NCI-H82 treated with DMSO at 0.1 percent for 48 hours (cell line): ENCODE results near the gene RDH13.
"Not testable (repeated sequence)": the region's sequence is repeated elsewhere in the genome, so short reads cannot be mapped to it uniquely, and the experiment has no call there.

Experiments
- DNase-seq: peaks from one replicate; lab custom pipeline; 2025; ENCODE audit not compliant: unreplicated experiment; lab: John Stamatoyannopoulos, UW

RDH13 gene

DNA sequence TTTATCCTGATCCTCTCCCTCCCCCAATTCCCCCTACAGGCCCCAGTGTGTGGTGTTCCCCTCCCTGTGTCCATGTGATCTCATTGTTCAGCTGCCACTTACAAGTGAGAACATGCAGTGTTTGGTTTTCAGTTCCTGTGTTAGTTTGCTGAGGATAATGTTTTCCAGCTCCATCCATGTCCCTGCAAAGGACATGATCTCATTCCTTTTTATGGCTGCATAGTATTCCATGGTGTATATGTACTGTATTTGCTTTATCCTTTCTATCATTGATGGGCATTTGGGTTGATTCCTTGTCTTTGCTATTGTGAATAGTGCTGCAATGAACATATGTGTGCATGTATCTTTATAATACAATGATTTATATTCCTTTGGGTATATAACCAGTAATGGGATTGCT, 42.6 kb downstream of the RDH13 start:
- not testable (repeated sequence) for DNase-seq

DNA sequence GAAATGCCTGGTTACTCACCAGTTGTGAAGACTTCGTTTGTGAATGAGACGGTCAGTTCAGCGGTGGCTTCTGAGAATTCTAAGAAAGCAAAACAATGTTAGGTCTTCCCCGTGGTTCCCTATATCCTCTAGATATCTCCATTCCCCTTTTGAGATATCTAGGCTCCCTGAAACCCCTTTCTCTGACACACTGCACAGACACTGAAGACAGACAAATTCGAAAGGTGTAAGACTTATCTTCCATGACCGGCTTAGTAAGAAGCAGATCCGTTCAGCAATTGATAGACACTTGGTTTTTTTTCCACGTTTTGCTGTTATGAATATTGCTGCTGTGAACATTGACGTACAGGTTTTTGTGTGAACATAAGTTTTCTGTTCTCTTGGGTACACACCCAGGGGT, 44.3 kb downstream of the RDH13 start:
- DNase-seq: no peak

DNA sequence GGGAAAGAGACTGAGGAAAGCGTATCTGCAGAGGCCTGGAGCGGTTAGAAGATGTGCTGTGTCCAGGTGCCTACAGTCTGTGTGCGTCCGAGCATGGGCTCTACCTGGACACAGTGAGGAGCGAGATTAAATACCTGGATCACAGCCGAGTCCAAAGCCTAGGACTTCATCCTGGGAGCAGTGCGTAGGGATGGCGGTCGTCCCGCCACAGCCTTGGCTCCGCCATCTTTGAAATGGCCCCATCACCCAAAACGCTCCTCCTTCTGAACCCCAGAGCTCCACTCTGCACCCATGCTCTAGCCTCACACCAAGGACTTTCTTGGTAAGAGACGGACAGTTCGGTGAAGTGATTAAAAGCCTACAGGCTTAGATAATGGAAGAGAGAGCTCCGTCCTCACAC, 44.7 kb downstream of the RDH13 start:
- DNase-seq: no peak

DNA sequence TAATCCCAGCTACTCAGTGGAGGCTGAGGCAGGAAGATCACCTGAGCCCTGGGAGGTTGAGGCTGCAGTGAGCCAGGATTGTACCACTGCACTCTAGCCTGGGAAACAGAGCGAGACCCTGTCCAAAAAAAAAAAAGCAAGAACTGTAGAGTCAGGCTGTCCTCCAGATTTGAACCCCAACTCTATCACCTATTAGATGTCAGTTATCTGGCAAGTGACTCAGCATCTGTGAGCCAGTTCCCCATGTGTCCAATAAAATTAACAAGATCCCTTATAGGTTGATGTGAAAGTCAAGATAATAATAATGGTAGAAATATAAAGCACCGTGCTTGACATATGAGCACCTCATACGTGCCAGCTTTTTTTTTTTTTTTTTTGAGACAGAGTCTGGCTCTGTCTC, 46.9 kb downstream of the RDH13 start:
- no peak for DNase-seq

DNA sequence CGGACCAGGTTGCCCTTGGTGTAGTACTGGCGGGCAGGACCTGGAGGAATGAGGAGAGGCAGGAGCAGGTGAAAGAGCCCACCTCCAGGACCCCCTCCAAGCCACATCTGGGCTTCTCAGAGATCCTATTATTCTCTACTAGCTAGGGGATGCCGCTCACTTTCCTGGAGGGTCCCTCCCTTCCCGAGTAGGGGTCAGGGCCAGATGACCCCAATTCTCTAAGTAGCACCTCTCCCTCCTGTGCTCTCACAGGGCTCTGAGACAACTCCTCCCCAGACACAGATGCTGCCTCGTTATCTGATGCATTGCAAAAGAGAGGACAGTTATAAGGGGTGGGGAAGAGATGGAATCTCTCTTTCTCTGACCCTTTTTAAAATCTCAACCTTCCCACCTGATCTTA, 47.8 kb downstream of the RDH13 start:
- no peak for DNase-seq

DNA sequence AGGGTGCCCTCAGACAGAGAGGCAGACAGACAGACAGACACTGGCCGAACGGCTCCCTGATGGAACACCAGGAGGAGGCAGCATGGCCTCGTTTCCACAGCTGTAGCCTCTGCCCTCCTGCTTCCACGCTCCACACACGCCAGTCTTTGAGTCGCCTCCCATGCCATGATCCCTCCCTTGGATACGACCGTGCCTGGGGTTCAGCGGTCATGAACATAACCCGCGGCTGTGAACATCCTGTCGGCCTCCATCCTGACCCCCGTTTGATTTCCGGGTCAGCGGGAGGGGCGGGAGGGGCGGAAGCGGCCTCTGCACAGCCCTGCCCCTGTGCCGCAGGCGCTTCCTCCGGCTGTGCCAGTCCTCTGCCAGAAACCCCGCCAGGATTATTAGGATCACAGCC, 48.2 kb downstream of the RDH13 start:
- no peak for DNase-seq

DNA sequence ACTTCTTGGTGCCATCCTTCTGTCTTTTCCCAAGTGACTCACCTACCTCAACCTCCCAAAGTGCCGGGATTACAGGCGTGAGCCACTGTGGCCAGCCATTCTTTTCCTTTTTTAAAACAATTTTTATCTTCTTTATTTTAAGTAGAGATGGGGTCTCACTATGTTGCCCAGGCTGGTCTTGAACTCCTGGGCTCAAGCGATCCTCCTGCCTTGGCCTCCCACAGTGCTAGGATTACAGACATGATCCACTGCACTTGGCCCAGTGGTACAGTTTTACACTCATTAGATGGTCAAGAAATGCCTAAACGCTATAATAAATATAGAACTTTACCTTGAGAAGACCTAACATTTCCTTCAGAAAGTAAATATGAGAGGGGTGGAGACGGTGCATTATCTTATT, 49.4 kb downstream of the RDH13 start:
- DNase-seq: no peak

DNA sequence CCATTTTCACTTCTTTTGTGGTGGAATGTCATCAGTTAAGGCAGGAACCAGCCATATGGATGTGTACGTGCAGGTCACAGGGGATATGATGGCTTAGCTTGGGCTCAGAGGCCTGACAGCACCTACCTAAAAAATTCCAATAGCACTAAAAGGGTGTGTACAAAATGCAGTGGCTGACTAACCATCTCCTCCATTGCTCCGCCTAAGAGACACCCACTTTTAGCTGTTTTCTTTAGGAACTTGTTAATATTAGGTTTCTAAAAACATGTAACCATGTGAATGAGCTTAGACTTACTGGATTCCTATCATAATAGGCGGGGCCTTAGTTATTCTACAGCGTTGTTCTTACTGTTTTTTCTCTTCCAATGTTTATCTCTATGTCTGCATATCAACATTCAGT, 50.6 kb downstream of the RDH13 start:
- DNase-seq: no peak

DNA sequence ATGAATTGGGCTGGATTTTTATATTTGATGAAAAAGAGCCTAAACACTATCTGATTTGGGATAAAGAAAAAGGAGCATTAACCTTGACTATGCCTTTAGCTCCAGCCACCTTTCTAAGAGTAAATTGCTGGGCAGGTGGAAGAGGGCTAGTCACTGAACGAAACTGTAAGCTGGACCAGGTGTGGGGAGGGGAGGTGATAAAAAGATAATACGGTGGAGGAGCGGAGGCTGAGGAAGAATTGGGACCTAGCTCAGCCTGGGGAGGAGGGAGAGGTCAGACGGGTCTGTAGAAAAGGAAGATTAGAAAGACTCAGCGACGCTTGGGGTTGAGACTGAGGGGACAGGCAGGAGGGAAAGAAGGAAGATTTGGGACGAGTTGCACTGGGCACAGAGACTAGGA, 52.4 kb downstream of the RDH13 start:
- DNase-seq: not testable (repeated sequence)

DNA sequence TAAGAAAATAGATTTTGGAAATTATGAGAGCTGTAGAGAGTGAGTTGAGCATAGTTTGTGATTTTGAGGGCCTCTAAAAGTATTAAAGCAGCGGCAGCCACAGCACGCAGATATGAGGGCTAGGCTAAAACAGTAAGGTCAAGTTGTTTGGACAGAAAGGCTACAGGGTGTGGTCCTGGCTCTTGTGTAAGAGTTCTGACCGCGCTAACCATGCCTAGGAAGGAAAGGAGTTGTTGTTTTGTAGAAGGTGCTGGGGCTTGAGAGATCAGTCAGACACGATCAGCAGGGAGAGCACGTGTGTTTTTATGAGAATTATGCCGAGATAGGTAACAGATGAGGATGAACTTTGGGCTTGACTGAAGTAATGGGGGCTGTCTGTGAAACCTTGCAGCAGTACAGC, 54.2 kb downstream of the RDH13 start:
- not testable (repeated sequence) for DNase-seq

DNA sequence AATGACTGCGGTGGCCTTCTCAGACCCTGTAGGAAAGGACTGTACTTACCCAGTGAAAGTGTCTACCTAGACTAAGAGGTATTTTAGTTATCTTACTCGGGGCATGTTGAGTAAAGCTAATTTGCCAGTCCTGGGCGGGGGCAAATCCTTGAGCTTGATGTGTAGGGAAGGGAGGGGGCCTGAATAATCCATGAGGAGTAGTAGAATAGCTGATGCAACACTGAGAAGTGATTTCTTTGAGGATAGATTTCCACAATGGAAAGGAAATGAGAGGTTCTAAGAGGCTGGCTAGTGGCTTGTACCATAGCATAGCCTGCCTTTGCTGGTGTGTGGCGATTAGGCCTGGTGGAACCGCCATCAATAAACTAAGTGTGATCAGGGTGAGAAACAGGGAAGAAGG, 54.8 kb downstream of the RDH13 start:
- DNase-seq: not testable (repeated sequence)

DNA sequence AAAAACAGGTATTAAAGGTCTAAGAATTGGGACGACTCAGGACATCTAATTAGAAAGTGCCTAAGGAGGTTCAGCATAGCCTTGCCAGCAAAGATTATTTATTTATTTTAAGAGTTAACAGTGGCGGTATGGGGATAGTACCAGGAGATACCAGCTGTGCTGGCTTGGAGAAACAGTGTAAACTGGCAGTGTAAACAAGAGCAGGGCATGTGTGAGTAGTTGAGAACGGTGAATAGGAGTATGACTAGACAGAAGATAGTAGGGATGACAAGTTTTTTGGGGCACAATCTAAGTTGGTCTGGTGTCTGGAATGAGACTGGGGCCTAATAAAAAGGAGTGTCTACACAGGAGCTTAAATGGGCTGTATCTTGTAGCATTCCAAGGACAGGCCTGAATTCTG, 55.4 kb downstream of the RDH13 start:
- DNase-seq: not testable (repeated sequence)

DNA sequence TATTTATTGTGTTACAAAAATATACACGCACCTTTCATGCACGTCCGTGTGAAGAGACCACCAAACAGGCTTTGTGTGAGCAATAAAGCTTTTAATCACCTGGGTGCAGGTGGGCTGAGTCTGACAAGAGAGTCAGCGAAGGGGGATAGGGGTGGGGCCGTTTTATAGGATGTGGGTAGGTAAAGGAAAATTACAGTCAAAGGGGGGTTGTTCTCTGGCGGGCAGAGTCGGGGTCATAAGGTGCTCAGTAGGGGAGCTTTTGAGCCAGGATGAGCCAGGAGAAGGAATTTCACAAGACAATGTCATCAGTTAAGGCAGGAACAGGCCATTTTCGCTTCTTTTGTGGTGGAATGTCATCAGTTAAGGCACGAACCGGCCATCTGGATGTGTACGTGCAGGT, 56.2 kb downstream of the RDH13 start:
- not testable (repeated sequence) for DNase-seq

DNA sequence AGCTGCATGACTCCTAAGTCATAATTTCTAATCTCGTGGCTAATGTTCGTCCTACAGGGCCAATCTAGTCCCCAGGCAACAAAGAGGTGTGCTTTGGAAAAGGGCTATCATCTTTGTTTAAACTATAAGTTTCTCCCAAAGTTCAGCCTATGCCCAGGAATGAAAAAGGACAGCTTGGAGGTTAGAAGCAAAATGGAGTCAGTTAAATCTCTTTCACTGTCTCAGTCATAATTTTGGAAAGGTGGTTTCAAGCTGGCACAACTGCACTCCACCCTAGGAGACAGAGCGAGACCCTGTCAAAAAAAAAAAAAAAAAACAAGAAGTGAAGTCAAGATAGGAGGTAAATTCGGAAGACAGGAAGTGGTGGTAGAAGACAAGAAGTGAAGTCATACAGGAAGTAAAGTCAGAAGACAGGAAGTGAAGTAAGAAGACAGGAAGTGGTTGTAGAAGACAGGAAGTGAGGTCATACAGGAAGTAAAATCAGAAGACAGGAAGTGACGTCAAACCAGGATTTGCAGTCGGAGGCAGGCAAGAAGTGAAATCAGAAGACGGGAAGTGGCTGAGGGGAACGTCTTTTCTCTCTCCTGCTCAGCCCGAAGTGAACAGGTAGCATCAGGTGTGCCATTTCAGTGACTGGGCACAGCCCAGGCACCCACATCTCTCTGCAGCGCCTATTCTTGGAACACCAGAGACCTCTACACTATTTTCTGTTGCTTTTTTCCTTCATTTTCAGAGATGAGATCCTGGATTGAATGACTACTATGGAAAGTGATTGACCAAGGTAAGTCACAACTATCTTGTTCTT, 57.1 kb downstream of the RDH13 start:
- DNase-seq: peak; percentile 13

DNA sequence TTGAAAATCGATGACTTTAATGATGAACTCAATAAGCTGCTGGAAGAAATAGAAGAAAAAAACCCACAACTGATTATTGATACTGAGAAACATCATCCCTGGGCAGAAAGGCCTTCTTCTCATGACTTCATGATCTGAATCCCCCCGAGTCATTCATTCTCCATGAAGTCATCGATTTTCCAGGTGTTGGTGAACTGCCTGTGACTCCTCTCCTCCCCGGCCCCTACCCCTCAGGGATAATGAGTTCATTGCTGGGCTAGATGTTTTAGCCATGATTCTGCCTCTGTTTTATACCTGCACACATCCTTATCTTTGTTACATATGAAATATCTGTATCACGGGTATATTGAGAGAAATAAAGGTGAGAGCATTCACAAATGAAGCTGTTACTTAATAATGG, 62.2 kb downstream of the RDH13 start:
- no peak for DNase-seq

DNA sequence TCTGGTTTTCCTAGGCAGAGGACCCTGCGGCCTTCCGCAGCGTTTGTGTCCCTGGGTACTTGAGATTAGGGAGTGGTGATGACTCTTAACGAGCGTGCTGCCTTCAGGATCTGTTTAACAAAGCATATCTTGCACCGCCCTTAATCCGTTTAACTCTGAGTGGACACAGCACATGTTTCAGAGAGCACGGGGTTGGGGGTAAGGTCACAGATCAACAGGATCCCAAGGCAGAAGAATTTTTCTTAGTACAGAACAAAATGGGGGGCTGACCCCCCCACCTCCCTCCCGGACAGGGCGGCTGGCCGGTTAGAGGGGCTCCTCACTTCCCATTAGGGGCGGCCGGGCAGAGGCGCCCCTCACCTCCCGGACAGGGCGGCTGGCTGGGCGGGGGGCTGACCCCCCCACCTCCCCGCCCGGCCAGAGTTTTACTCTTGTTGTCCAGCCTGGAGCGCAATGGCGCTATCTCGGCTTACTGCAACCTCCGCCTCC, 64.2 kb downstream of the RDH13 start:
- not testable (repeated sequence) for DNase-seq

DNA sequence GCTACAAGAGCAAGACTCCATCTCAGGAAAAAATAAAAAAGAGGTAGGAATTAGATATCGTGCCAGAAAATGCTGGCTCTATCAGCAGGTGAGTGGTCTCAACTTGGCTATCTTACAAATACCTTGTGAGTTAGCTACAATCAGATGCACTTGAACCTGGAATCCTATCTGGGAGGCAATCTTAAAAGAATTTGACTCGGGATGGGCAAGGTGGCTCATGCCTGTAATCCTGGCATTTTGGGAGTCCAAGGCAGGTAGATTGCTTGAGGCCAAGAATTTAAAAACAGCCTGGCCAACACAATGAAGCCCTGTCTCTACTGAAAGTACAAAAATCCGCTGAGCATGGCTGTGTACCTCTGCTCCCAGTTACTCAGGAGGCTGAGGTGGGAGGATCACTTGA, 67.4 kb downstream of the RDH13 start:
- DNase-seq: no peak
